ENCODE data around the gene DMRT3. TPM values are rescaled to one million over a fixed set of nuclear protein-coding genes. Genes with fewer than 3 reads are reported as not detected.

Gene DMRT3
- total and polyA plus RNA-seq, 9 of the 15 experiments (the other 6 are each of a cell fraction or from before 2014, with no cell fraction given), result not detected

GRCh38 chr9:981491-981898 is 5.0 kb downstream of the DMRT3 start:
- Histone ChIP-seq H3K36me3 (ENCODE audit: control insufficient read depth, insufficient read depth, low read length) (no peaks in the 10 kb centered on the region), H3K9me3 (replicated peaks; ENCODE audit: control insufficient read depth, insufficient read depth, low read depth, low read length) (no peaks in the 10 kb centered on the region), H4K20me1 (replicated peaks; ENCODE audit: control insufficient read depth, insufficient read depth, low read length) (no peaks in the 10 kb centered on the region), H3K4me3 (no peak overlapping the region), H3K79me2 (ENCODE audit: control insufficient read depth, insufficient read depth, low read length) (no peaks in the 10 kb centered on the region), H3K4me2 (ENCODE audit: insufficient read depth, low read length) (no peak overlapping the region), H3K9me1 (ENCODE audit: control insufficient read depth, insufficient read depth, low read length) (no peaks in the 10 kb centered on the region), H2AFZ (ENCODE audit: low read depth, low read length) (no peak overlapping the region), H3K27ac (ENCODE audit: extremely low read depth, low read depth, low read length) (no peak overlapping the region), H3K4me1 (replicated peaks in 1 of 2; ENCODE audit: control insufficient read depth in 2 of 2, insufficient read depth in 2 of 2, low read length in 2 of 2) (no peaks in the 10 kb centered on the region; a peak in 1 of 5 replicates), H3K9ac (ENCODE audit: insufficient read depth in 1 of 2, low read depth in 2 of 2, low read length in 2 of 2) (no peak overlapping the region), H3K27me3 (ENCODE audit: control insufficient read depth in 2 of 2, insufficient read depth in 2 of 2, low read length in 2 of 2) (peaks cover 0 to 19% of the 10 kb centered on the region in 2 experiments; a peak in 2 of 5 replicates)
- BruUV-seq (replicated peaks), result no TSS peak
- CTCF ChIA-PET (ENCODE audit: low intra/inter-chr PET ratio), result no interaction called here
- intact Hi-C loops (cut with micrococcal nuclease) (no loop called here), in situ Hi-C loops (cut with MboI) (no loop called here)
- WGBS (ENCODE audit: insufficient coverage, low coverage, missing lambda C conversion rate), result 3% methylated on average over 5 of the region's 16 CpGs
- TF ChIP-seq ARNT (IDR thresholded peaks at IDR 0.05), result no peak
- TF ChIP-seq CTCF (IDR thresholded peaks at IDR 0.05 in 2 of 3, conservative IDR thresholded peaks at IDR 0.05 in 1 of 3; ENCODE audit: insufficient read depth in 2 of 3, low read depth in 1 of 3, low read length in 3 of 3), result peak in 1 of 3 experiments; percentile 31; a peak in 2 of 6 replicates
- no peak for TF ChIP-seq ZNF668 (CRISPR knock-in tag; IDR thresholded peaks at IDR 0.05)
- DNase-seq (ENCODE audit: extremely low read depth in 1 of 4, low spot score in 3 of 4) (no peak), FAIRE-seq (no peak), ATAC-seq (peak; percentile 26; the same call in 2 of the 3 replicates)
- POLR2A ChIA-PET, result no interaction called here

All from K562 (cell line).